Colonic mucosa (tissue), 4 donors: ENCODE results near the gene DDX4. TPM values are rescaled to one million over a fixed set of nuclear protein-coding genes. Genes with fewer than 3 reads are reported as not detected.

ENCODE experiments used
- DNase-seq: peaks from one replicate; pipeline ENCODE4 v3.0.0-alpha.2; 2020
- H3K27ac ChIP-seq: fragments of 200-600 bp; one replicate; pipeline ENCODE4 v1.8.0; 2021
- H3K27me3 ChIP-seq: fragments of 200-600 bp; one replicate; pipeline ENCODE4 v1.8.0; 2021
- H3K36me3 ChIP-seq: fragments of 200-600 bp; one replicate; pipeline ENCODE4 v1.8.0; 2021
- H3K4me1 ChIP-seq: fragments of 200-600 bp; one replicate; pipeline ENCODE4 v1.8.0; 2021; ENCODE audit warnings: mild to moderate bottlenecking
- H3K4me3 ChIP-seq: fragments of 200-600 bp; one replicate; pipeline ENCODE4 v1.8.0; 2021
- H3K9ac ChIP-seq, 2 donors: one replicate each; pipeline ENCODE4 v1.7.0; 2013; ENCODE audit warnings: control low read depth in 2 of 2, low read depth in 2 of 2, low read length in 2 of 2
- H3K9me3 ChIP-seq: fragments of 200-600 bp; one replicate; pipeline ENCODE4 v1.8.0; 2021
- CTCF ChIP-seq: fragments of 200-600 bp; IDR thresholded peaks from one replicate; pipeline ENCODE4 v1.8.0; 2022; ENCODE audit warnings: antibody characterized with exemption, mild to moderate bottlenecking
- intact Hi-C: fragments of 100-400 bp; cut with DNase I; formaldehyde crosslinking; loops from one replicate; pipeline ENCODE4 v1.14.1; 2022
- total RNA-seq, 2 donors: library from RNA; stranded (reverse); fragmentation: NEBNext Ultra II Directional in 1 of 2; extraction: Animal tissue kit (Norgen Biotek cat#: 25700) in 1 of 2; gene quantifications; one replicate each; pipeline ENCODE4 v1.2.1, GENCODE V29; 2021
- donor health status: healthy.
- donor health status: DM: no; HTN: no; CAD: no.
- donor health status: DM: no; HTN: no; CAD: no.

Gene DDX4
- total RNA-seq, 2 donors from 2014 or later = not detected

- DNase-seq = no peak
- Histone ChIP-seq H3K27me3 (no peaks in the 10 kb centered on the region), H3K36me3 (no peaks in the 10 kb centered on the region), H3K9ac (no peak overlapping the region), H3K9me3 (no peaks in the 10 kb centered on the region), H3K4me1 (no peaks in the 10 kb centered on the region), H3K4me3 (no peak overlapping the region), H3K27ac (no peak overlapping the region)
- TF ChIP-seq CTCF = no peak
- intact Hi-C loops = loop anchor here (5.0 kb wide), 1 partner anchor 381 kb away; no protein-coding TSS in a partner anchor
Observed at GRCh38 chr5:55708732-55709131, 29.1 kb upstream of the DDX4 start.

DNA sequence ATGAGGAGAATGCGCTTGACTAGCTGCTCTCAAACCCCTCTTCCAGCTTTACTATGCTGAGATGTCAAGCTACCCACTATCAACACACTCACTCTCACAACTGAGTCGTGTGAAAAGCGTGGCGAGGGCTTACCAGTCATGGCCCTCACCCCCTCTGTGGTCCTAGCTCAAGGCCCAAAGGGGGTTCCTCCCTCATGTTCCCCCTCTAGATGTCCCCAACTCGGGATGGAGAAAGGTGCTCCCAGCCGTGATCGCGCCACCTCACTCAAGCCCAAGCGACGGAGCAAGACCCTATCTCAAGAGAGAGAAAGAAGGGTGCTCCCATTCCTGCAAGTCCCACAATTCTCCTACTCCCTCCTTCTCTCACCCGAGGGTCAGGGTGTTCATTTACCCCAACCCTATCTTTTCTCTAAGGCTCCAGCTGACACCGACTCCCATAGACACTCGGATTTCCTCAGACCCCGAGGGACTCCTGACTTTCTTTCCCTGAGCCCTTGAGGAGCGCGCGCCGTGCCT is 26.3 kb upstream of the DDX4 start:
- Histone ChIP-seq H3K27ac (peak overlapping the region; percentile 39), H3K4me3 (peak overlapping the region; percentile 93), H3K4me1 (no peaks in the 10 kb centered on the region), H3K36me3 (no peaks in the 10 kb centered on the region), H3K27me3 (no peaks in the 10 kb centered on the region), H3K9me3 (no peaks in the 10 kb centered on the region), H3K9ac (peak overlapping the region; percentile 88 to 90)
- DNase-seq = peak; percentile 22
- intact Hi-C loops = no loop called here
- no peak for TF ChIP-seq CTCF

DNA sequence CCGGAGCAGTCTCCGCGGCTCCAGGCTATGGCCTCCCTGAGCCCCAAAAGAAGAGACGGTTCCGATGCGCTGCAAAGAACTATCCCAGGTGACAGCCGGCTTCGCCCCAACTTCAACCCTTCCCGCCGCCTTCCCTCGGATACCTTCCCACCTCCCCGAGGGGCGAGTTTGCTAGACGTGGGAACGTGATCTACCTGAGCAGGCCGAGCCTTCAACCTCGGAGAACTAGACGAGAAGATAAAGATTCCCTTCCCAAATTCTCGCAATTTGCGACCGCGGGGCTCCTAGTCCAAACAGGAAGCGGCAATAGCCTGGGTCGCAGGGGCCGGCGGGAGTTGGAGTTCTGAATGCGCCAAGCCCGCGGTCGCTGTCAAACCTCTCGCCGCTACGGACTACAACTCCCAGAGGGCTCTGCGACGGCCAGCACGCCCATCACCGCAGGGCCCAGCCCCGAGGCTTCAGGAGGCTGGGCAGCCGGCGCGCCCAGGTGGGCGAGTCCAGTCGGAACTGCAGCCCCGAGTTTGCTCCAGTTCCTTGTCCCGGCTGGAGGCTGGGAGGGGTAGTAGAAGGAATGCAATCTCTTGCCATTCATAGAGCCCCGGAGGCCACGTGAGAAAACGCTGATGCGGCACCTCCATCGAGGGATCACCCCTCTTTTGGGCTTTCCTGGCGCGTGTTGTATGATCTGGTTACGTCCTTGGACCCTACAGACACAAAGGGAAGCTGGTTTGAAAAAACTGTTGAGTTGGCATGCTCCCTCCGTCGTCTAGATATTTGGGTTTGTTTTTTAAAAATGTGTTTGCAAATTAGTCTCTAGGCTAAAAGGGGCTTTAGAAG is 25.6 kb upstream of the DDX4 start, which contains the start of gene SLC38A9:
Gene SLC38A9 (minus strand): TSS at position 302 of the 837 bp plus-strand sequence. CDS start 14,366 bp downstream, outside the sequence.
- TF ChIP-seq CTCF = no peak

GRCh38 chr5:55713871-55714270 is 24.0 kb upstream of the DDX4 start:
- no peak for TF ChIP-seq CTCF
- no peak overlapping the region for H3K27ac ChIP-seq
- no peak overlapping the region for H3K4me3 ChIP-seq
- no peaks in the 10 kb centered on the region for H3K36me3 ChIP-seq
- no peaks in the 10 kb centered on the region for H3K27me3 ChIP-seq
- no peaks in the 10 kb centered on the region for H3K9me3 ChIP-seq
- no peaks in the 10 kb centered on the region for H3K4me1 ChIP-seq
- no peak for DNase-seq
- no peak overlapping the region for H3K9ac ChIP-seq
- intact Hi-C loops = no loop called here

More for the DNA sequence above, 25.6 kb upstream of the DDX4 start, which contains the start of gene SLC38A9:
- no peaks in the 10 kb centered on the region for H3K36me3 ChIP-seq
- H3K4me3 ChIP-seq = peak within 1 kb of the TSS; percentile 93
- no peaks in the 10 kb centered on the region for H3K9me3 ChIP-seq
- H3K4me1 ChIP-seq = no peaks in the 10 kb centered on the region
- no peaks in the 10 kb centered on the region for H3K27me3 ChIP-seq
- peak within 1 kb of the TSS; percentile 88 to 90 for H3K9ac ChIP-seq
- H3K27ac ChIP-seq = peak within 1 kb of the TSS; percentile 39
- peak; percentile 97 for DNase-seq
- intact Hi-C loops = no loop called here

DNA sequence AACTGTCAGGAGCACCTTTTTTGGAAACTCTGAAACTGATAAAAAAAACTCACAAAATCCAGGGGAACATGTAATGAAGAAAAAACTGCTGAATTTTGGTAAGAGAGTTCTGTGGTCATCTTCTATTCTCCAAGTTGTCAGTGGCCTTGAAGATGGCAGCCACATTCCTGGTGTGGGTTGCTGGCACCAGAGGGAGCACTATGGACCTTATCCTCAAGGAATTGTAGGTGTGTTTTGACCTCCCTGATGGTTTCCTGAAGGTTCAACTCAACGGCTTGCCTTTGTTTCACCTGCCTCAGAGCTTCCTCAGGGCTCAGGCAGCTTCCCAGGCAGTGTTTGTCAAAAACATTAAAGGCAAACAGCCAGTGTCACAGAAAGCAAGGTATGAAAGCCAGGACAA is 23.5 kb upstream of the DDX4 start:
- TF ChIP-seq CTCF = no peak
- H3K27me3 ChIP-seq = no peaks in the 10 kb centered on the region
- H3K4me3 ChIP-seq = no peak overlapping the region
- intact Hi-C loops = no loop called here
- no peaks in the 10 kb centered on the region for H3K9me3 ChIP-seq
- H3K27ac ChIP-seq = peak overlapping the region; percentile 20
- peak overlapping the region in 1 of 2 donors; percentile 40 for H3K9ac ChIP-seq
- no peaks in the 10 kb centered on the region for H3K36me3 ChIP-seq
- DNase-seq = peak; percentile 50
- H3K4me1 ChIP-seq = no peaks in the 10 kb centered on the region
